ENCODE data around the gene PRTFDC1. TPM values are rescaled to one million over a fixed set of nuclear protein-coding genes. Genes with fewer than 3 reads are reported as not detected.

The PRTFDC1 gene
- total and polyA plus RNA-seq, 2 of the 8 experiments (the other 6 are each of a cell fraction or from before 2014, with no cell fraction given) = 5.9 to 6.6 TPM

DNA sequence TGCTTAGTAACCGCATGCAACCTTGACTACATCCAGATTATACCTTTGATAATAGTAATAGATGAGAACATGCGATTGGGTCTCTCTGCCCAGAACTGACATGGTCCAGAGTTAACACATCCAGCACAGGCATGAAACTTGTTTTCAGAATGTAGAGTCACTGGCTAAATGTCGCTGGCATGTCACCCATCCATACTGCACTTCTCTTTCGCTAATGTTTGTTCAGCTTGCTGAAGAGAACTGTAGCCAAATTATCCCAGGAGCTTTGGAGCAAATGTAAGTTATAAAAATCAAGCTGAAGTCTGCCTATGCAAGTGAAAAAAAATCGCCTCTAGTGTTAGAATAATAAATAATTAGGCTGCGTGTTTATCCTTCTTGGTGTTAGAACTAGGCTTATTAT, 98.2 kb downstream of the PRTFDC1 start:
- no peak overlapping the region for H3K9ac ChIP-seq (replicated peaks in 1 of 4; ENCODE audit: extremely low read depth in 1 of 4, low read depth in 3 of 4, low read length in 3 of 4)
- WGBS, 2 experiments (ENCODE audit: extremely low coverage in 1 of 2, insufficient coverage in 1 of 2, insufficient read length in 1 of 2, insufficient replicate concordance in 2 of 2, low coverage in 1 of 2, low lambda C conversion rate in 2 of 2, missing lambda C conversion rate in 1 of 2) = 95% methylated on average over 6 of the region's 6 CpGs; no CpG with 5 or more reads in 1 of the 2 experiments
- no peak overlapping the region for H2BK120ac ChIP-seq (replicated peaks; ENCODE audit: low read depth, low read length)
- H3K27ac ChIP-seq (ENCODE audit: low read depth, low read length) = no peak overlapping the region
- no peak overlapping the region for H3K23ac ChIP-seq (ENCODE audit: insufficient read length)
- POLR2A ChIA-PET (ENCODE audit: partially characterized antibody) = no interaction called here
- no peak overlapping the region for H3K18ac ChIP-seq (ENCODE audit: extremely low read depth, low read length)
- H4K91ac ChIP-seq (replicated peaks; ENCODE audit: insufficient read length, low read length) = no peak overlapping the region
- H2BK20ac ChIP-seq (ENCODE audit: low read length) = no peak overlapping the region
- H3K27me3 ChIP-seq (replicated peaks in 1 of 4; ENCODE audit: control insufficient read depth in 3 of 4, extremely low read depth in 1 of 4, insufficient read depth in 3 of 4, low read length in 3 of 4) = no peaks in the 10 kb centered on the region
- H3K36me3 ChIP-seq (ENCODE audit: control insufficient read depth in 2 of 4, insufficient read depth in 4 of 4, low read length in 3 of 4) = no peaks in the 10 kb centered on the region
- no peak overlapping the region for H3K4me3 ChIP-seq (ENCODE audit: extremely low read depth in 1 of 4, insufficient read depth in 2 of 4, low read depth in 3 of 4, low read length in 4 of 4)
- H2BK15ac ChIP-seq (ENCODE audit: low read length) = no peak overlapping the region
- no peak overlapping the region for H2AFZ ChIP-seq (ENCODE audit: low read length)
- no peak overlapping the region for H2BK12ac ChIP-seq (ENCODE audit: low read depth, low read length)
- H3K9me3 ChIP-seq (ENCODE audit: insufficient read depth in 2 of 2, low read depth in 1 of 2, low read length in 1 of 2) = no peaks in the 10 kb centered on the region
- H2AK5ac ChIP-seq (ENCODE audit: low read depth, low read length) = no peak overlapping the region
- H2BK5ac ChIP-seq (ENCODE audit: low read depth, low read length) = no peak overlapping the region
- no peak overlapping the region for H3K4ac ChIP-seq (replicated peaks; ENCODE audit: insufficient read length, low read depth, low read length)
- H3K4me1 ChIP-seq (replicated peaks in 1 of 4; ENCODE audit: control insufficient read depth in 3 of 4, insufficient read depth in 4 of 4, low read length in 3 of 4) = peaks cover 5 to 17% (median 12%) of the 10 kb centered on the region in 4 experiments
- no peaks in the 10 kb centered on the region for H3K23me2 ChIP-seq (ENCODE audit: low read depth, low read length)
- CTCF ChIA-PET (ENCODE audit: partially characterized antibody) = interaction anchor here (1.5 kb wide), 1 partner anchor 76 kb away, joined by 3 read pairs; no protein-coding TSS in a partner anchor
- H3K79me2 ChIP-seq (ENCODE audit: control insufficient read depth in 1 of 2, insufficient read depth in 2 of 2, low read length in 2 of 2) = no peaks in the 10 kb centered on the region
- no peaks in the 10 kb centered on the region for H3K79me1 ChIP-seq (ENCODE audit: low read depth, low read length)
- H3K4me2 ChIP-seq (ENCODE audit: insufficient read depth in 1 of 2, low read depth in 2 of 2, low read length in 2 of 2) = no peak overlapping the region
- H3K14ac ChIP-seq (ENCODE audit: insufficient read length) = no peak overlapping the region
- H4K20me1 ChIP-seq (replicated peaks in 1 of 2; ENCODE audit: control insufficient read depth in 1 of 2, insufficient read depth in 2 of 2, low read length in 2 of 2) = no peaks in the 10 kb centered on the region
- no peak overlapping the region for H3K56ac ChIP-seq (replicated peaks; ENCODE audit: insufficient read length, low read depth, low read length)
- FAIRE-seq = no peak
- H4K5ac ChIP-seq (ENCODE audit: insufficient read length, low read depth, low read length) = no peak overlapping the region
- no peak for DNase-seq (ENCODE audit: low read depth in 1 of 2, low spot score in 2 of 2)
- no peak overlapping the region for H4K8ac ChIP-seq (ENCODE audit: extremely low read depth, insufficient read depth, low read length)
- TF ChIP-seq CHD1 (IDR thresholded peaks at IDR 0.05; ENCODE audit: low read depth, low read length) (no peak), PHF8 (conservative IDR thresholded peaks at IDR 0.05; ENCODE audit: low read depth, low read length) (no peak), CHD2 (IDR thresholded peaks at IDR 0.05; ENCODE audit: low read length) (no peak), TAF7 (optimal IDR thresholded peaks at IDR 0.05; ENCODE audit: borderline replicate concordance, low read depth, low read length) (no peak), MAFK (IDR thresholded peaks at IDR 0.05; ENCODE audit: low read depth, low read length) (no peak), CBX8 (IDR thresholded peaks at IDR 0.05; ENCODE audit: borderline replicate concordance, low read depth, low read length) (no peak), KDM1A (IDR thresholded peaks at IDR 0.05; ENCODE audit: borderline replicate concordance, low read length) (no peak), RAD21 (IDR thresholded peaks at IDR 0.05 in 1 of 2, conservative IDR thresholded peaks at IDR 0.05 in 1 of 2; ENCODE audit: low read depth in 2 of 2, low read length in 2 of 2) (no peak), SUZ12 (IDR thresholded peaks at IDR 0.05; ENCODE audit: low read length) (no peak), TAF1 (IDR thresholded peaks at IDR 0.05; ENCODE audit: low read depth, low read length) (no peak), FOSL1 (IDR thresholded peaks at IDR 0.05; ENCODE audit: insufficient read depth, low read depth, low read length) (no peak), TBP (IDR thresholded peaks at IDR 0.05; ENCODE audit: low read depth, low read length) (no peak), ZNF274 (IDR thresholded peaks at IDR 0.05; ENCODE audit: borderline replicate concordance, extremely low read depth, low read length) (no peak), EP300 (IDR thresholded peaks at IDR 0.05; ENCODE audit: borderline replicate concordance in 1 of 2, low read depth in 2 of 2, low read length in 2 of 2) (no peak)

All from H1 (cell line).